ENCODE measurements around the gene SYMPK.

SYMPK gene

GRCh38 chr19:45886427-45887199, 23.7 kb upstream of the SYMPK start (continued):
- TF ChIP-seq ZNF391 (tag by site-specific recombination; IDR thresholded peaks at IDR 0.05; ENCODE audit: borderline replicate concordance, low read depth) (no peak), ZNF221 (tag by site-specific recombination; IDR thresholded peaks at IDR 0.05; ENCODE audit: borderline replicate concordance) (no peak), ZNF146 (tag by site-specific recombination; IDR thresholded peaks at IDR 0.05) (no peak), AEBP2 (tag by site-specific recombination; IDR thresholded peaks at IDR 0.05; ENCODE audit: borderline replicate concordance) (no peak), ZBTB17 (tag by site-specific recombination; IDR thresholded peaks at IDR 0.05) (peak; percentile 83), ZNF488 (tag by site-specific recombination; IDR thresholded peaks at IDR 0.05) (no peak), BCL11B (tag by site-specific recombination; IDR thresholded peaks at IDR 0.05; ENCODE audit: low read depth) (no peak), KLF10 (tag by site-specific recombination; IDR thresholded peaks at IDR 0.05) (peak; percentile 82), ZNF707 (tag by site-specific recombination; IDR thresholded peaks at IDR 0.05) (no peak), ZNF571 (tag by site-specific recombination; IDR thresholded peaks at IDR 0.05) (no peak), ZNF785 (tag by site-specific recombination; IDR thresholded peaks at IDR 0.05) (no peak), CTCF (tag by site-specific recombination; IDR thresholded peaks at IDR 0.05) (no peak), ZNF837 (tag by site-specific recombination; IDR thresholded peaks at IDR 0.05) (no peak), ZEB2 (tag by site-specific recombination; IDR thresholded peaks at IDR 0.05) (no peak; the same call in 1 of the 2 replicates), SCRT1 (tag by site-specific recombination; IDR thresholded peaks at IDR 0.05; ENCODE audit: borderline replicate concordance) (no peak), ZNF596 (tag by site-specific recombination; IDR thresholded peaks at IDR 0.05) (no peak), SCRT2 (tag by site-specific recombination; IDR thresholded peaks at IDR 0.05) (no peak), ZXDB (tag by site-specific recombination; IDR thresholded peaks at IDR 0.05) (peak; percentile 83), ZNF324 (tag by site-specific recombination; IDR thresholded peaks at IDR 0.05) (peak; percentile 33; the same call in 1 of the 2 replicates), ZNF473 (tag by site-specific recombination; IDR thresholded peaks at IDR 0.05) (no peak), ZBTB44 (tag by site-specific recombination; IDR thresholded peaks at IDR 0.05) (no peak), PATZ1 (tag by site-specific recombination; IDR thresholded peaks at IDR 0.05) (peak; percentile 99), ZBTB6 (tag by site-specific recombination; IDR thresholded peaks at IDR 0.05) (no peak), ZNF621 (tag by site-specific recombination; IDR thresholded peaks at IDR 0.05) (no peak), ZBTB8A (tag by site-specific recombination; IDR thresholded peaks at IDR 0.05) (peak; percentile 46; the same call in 1 of the 2 replicates), ZNF692 (tag by site-specific recombination; IDR thresholded peaks at IDR 0.05) (no peak; the same call in 1 of the 2 replicates), ZBTB26 (tag by site-specific recombination; optimal IDR thresholded peaks at IDR 0.05) (peak; percentile 41), ZNF660 (tag by site-specific recombination; IDR thresholded peaks at IDR 0.05) (peak; percentile 61; the same call in 1 of the 2 replicates)

Measured in HEK293 (cell line).